Activated naive CD8-positive, alpha-beta T cell treated with anti-CD3 and anti-CD28 coated beads, Interleukin-2, amount 50 U/mL, for 16 hours (primary cell): ENCODE results near the gene CRABP2.

Experiments used
- DNase-seq: peaks from one replicate; pipeline ENCODE4 v3.0.0-alpha.2; 2020; ENCODE audit warnings: low read depth, low spot score

The CRABP2 gene

GRCh38 chr1:156709757-156710489, 4.5 kb upstream of the CRABP2 start:
- DNase-seq = no peak

GRCh38 chr1:156709031-156709430, 3.6 kb upstream of the CRABP2 start:
- no peak for DNase-seq

GRCh38 chr1:156708218-156708661, 2.9 kb upstream of the CRABP2 start:
- no peak for DNase-seq

GRCh38 chr1:156707417-156708217, 2.2 kb upstream of the CRABP2 start:
- no peak for DNase-seq

- no peak for DNase-seq
Observed at GRCh38 chr1:156706657-156707416, 1.5 kb upstream of the CRABP2 start.

- DNase-seq = peak; percentile 48
Observed at GRCh38 chr1:156705918-156706656, 704 bp upstream of the CRABP2 start.

GRCh38 chr1:156704930-156705320, 458 bp downstream of the CRABP2 start:
- DNase-seq = no peak

- no peak for DNase-seq
Observed at GRCh38 chr1:156704166-156704711, 1.1 kb downstream of the CRABP2 start.

GRCh38 chr1:156703741-156704140, 1.6 kb downstream of the CRABP2 start:
- DNase-seq = no peak

GRCh38 chr1:156703336-156703735, 2.0 kb downstream of the CRABP2 start:
- DNase-seq = no peak

- DNase-seq = no peak
Observed at GRCh38 chr1:156700736-156701531, 4.4 kb downstream of the CRABP2 start.

GRCh38 chr1:156698995-156699394, 6.4 kb downstream of the CRABP2 start:
- no peak for DNase-seq

GRCh38 chr1:156697481-156697880, 7.9 kb downstream of the CRABP2 start:
- DNase-seq = no peak

- no peak for DNase-seq
Observed at GRCh38 chr1:156696755-156697154, 8.6 kb downstream of the CRABP2 start.

GRCh38 chr1:156694690-156694962, 10.8 kb downstream of the CRABP2 start:
- no peak for DNase-seq

GRCh38 chr1:156693848-156694689, 11.3 kb downstream of the CRABP2 start:
- no peak for DNase-seq

- DNase-seq = no peak
Observed at GRCh38 chr1:156692925-156693847, 12.2 kb downstream of the CRABP2 start.

- no peak for DNase-seq
Observed at GRCh38 chr1:156692441-156692924, 12.9 kb downstream of the CRABP2 start.
